HG02885 (cell line): Measurements from ENCODE around the gene MAP4K5.
"Not testable (repeated sequence)": the region's sequence is repeated elsewhere in the genome, so short reads cannot be mapped to it uniquely, and the experiment has no call there.

Source experiments
- ATAC-seq: cut with Tn5 transposase; IDR thresholded peaks from one replicate; pipeline ENCODE4 v1.9.1; 2021; ENCODE audit warnings: mild to moderate bottlenecking; ENCODE audit not compliant: unreplicated experiment, poor library complexity

The MAP4K5 gene

GRCh38 chr14:50532502-50533240 is at the start of gene MAP4K5:
TSS of gene MAP4K5 (minus strand) at chr14:50532569. CDS start at chr14:50532049, 520 bp downstream.
- ATAC-seq: peak; percentile 98

- no peak for ATAC-seq
Measured at GRCh38 chr14:50578433-50578832, 46.1 kb upstream of the MAP4K5 start.

GRCh38 chr14:50577982-50578381 is 45.6 kb upstream of the MAP4K5 start:
- no peak for ATAC-seq

DNA sequence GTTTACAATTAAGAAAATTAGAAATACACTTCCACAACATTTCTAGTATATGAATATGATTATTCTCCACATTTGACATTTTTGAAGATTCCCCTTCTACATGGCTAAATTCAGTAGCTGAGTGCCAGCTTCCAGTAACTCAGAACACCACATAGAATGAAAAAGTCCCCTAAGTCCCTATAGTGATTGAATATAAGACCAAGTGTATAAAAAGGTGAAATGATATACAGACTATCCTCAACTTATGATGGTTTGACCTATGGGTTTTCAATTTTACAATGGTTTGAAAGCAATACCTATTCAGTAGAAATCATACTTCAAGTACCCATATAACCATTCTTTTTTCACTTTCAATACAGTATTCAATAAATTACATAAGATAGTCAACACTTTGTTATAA is 43.4 kb upstream of the MAP4K5 start:
- no peak for ATAC-seq

- ATAC-seq: no peak
Measured at GRCh38 chr14:50573862-50574261, 41.5 kb upstream of the MAP4K5 start.

DNA sequence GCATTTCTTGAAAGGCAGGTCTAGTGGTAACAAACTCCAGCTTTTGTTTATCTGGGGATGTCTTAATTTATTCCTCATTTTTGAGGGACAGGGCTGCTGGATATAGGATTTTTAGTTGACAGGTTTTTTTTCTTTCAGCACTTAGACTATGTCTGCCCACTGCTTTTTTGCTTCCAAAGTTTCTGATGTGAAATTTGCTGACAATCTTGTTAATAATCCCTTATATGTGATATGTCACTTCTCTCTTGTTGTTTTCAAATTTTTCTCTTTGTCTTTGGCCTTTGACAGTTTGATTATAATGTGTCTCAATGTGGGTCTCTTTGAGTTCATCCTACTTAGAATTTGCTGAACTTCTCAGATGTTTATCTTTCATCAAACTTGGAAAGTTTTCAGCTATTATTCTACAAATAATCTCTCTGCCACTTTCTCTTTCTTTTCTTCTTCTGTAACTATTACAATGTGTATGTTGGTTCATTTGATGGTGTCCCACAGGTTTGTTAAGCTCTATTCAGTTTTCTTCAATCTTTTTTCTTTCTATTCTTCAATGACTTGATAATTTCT is 37.4 kb upstream of the MAP4K5 start:
- no peak for ATAC-seq

DNA sequence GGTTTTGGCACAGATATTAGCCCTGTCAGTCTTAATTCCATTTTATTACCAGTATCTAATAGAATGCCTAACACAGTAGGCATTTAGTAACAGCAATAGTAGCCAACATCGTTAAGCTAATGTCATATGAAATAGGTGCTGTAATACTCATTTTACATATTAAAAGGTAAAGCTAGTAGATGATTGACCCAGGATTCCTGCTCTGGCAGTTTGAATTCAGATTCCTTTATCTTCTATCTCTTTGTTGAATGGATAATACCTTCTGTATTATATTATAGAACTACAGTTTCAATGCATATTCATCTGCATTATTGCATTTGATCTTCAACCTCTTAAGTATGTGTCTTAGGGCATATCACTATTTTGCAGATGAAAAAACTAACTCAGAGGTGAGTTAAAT is 30.5 kb upstream of the MAP4K5 start:
- ATAC-seq: no peak

- ATAC-seq: peak; percentile 21
Measured at GRCh38 chr14:50560931-50561285, 28.5 kb upstream of the MAP4K5 start.

- peak; percentile 60 for ATAC-seq
Measured at GRCh38 chr14:50559990-50560930, 27.9 kb upstream of the MAP4K5 start, which contains the start of gene ATL1. TSS of gene ATL1 (plus strand) at chr14:50560145. CDS start at chr14:50560266, 121 bp downstream.

- ATAC-seq: not testable (repeated sequence)
Measured at GRCh38 chr14:50552796-50553195, 20.4 kb upstream of the MAP4K5 start.

DNA sequence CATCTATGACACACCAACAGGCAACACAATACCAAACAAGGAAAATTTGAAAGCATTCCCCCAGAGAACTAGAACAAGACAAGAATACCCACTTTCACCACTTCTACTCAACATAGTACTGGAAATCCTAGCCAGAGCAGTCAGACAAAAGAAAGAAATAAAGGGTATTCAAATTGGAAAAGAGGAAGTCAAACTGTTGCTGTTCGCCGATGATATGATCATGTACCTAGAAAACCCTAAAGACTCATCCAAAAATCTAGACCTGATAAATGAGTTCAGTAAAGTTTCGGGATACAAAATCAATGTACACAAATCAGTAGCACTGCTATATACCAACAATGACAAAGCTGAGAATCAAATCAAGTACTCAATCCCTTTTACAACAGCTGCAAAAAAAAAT is 19.5 kb upstream of the MAP4K5 start:
- ATAC-seq: no peak

DNA sequence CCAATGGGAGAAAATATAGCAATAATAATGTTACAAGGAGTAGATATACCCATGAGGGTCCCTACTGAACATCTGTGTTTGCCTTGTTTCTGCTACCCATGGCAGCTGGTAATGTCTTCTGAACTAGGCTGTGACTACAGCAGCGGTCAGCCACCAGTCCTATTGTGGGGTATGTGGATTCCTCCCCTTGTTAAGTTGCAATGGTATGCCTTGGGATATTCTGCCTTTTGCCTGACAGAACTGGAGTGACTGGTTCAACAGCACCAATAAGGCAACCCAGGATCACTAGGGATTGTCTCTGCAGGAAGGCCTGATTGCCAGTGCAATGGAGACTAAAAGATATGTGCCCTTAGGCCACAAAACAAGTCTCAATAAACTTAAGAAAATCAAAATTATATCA is 17.9 kb upstream of the MAP4K5 start:
- ATAC-seq: no peak

- ATAC-seq: no peak
Measured at GRCh38 chr14:50545618-50546017, 13.2 kb upstream of the MAP4K5 start.

DNA sequence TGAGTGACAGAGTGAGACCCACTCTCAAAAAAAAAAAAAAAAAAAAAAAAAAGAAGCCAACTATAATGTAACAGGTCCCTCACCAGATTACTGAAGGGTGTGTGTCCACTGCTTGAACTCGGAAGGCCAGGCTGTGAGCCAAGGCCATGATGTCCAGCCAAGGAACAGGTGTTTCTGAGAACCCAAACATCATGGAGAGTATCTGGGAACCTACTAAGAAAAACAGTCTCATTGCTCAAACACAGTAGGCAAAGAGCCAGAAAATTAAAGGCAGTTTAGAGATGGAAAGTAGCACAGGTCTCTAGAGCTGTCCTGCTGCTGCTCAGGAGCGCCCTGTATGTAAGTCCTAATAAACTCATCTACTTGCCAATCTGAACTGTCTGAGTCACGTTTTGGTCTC is 12.5 kb upstream of the MAP4K5 start:
- no peak for ATAC-seq

DNA sequence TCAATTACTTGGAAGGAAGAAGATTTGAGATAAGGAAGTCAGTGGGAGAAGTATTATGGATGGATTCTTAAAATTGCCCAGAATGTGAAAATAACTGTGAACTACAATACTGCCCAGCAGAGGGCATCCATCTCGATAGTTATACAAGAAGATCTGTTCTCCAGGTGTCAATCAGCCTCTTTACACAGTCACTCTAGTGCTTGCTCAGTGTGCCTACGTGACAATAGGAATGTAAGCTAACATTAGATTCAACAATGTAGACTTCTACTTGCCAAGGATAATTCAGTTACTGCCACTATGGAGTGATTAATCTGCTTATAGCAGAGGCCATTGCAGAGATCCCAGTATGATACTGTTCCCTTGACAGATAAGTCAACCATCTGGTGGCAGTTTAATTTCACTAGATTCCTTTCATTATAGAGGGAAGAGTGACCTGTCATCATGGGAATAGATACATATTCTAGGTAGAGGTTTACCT is 10.6 kb upstream of the MAP4K5 start:
- peak; percentile 81 for ATAC-seq

DNA sequence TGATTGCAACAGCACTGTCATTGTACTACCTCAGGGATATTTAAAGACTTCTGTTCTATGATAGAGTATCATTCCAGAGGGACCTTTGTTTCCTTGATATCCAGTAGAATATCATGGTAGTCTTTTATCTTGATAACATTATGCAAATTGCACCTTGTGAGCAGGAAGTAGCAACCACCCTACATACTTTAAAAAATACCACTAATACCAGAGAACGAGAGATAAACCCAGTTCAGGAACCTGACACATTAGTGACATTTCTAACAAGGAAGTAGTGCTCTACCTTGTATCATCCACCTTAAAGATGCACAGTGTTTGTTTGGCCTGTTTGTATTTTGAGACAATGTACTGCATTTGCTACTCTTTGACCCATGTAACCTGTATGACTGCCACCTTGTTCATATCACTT is 8.8 kb upstream of the MAP4K5 start:
- ATAC-seq: no peak

DNA sequence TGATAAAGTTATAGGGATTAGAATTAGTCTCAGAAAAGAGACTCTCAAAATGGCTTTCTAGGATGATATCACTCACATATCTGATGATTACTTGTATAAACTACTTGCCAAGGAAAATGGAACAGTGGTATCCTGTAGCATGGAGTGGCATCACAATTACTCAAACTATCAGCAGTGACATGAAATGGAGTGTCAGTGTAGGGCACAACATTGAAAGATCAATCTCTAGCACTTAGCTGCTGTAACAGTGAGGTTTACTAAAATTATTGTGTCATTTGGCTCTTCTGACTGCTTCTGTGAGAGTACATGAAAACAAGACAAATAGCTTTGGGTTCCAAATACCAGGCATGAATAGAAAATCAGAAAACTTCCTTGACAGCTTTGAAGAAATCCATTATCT is 6.7 kb upstream of the MAP4K5 start:
- no peak for ATAC-seq

DNA sequence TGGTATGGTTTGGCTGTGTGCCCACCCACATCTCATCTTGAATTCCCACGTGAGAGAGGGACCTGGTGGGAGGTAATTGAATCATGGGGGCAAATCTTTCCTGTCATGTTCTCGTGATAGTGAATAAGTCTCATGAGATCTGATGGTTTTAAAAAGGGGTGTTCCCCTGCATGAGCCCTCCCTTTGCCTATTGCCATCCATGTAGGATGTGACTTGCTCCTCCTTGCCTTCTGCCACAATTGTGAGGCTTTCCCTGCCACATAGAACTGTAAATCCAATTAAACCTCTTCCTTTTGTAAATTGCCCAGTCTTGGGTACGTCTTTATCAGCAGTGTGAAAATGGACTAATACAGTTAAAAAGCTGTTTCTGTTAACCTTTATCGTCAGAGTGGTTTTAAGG is 5.7 kb upstream of the MAP4K5 start:
- not testable (repeated sequence) for ATAC-seq

- ATAC-seq: no peak
Measured at GRCh38 chr14:50534997-50535396, 2.6 kb upstream of the MAP4K5 start.

GRCh38 chr14:50534416-50534815 is 2.0 kb upstream of the MAP4K5 start:
- no peak for ATAC-seq

DNA sequence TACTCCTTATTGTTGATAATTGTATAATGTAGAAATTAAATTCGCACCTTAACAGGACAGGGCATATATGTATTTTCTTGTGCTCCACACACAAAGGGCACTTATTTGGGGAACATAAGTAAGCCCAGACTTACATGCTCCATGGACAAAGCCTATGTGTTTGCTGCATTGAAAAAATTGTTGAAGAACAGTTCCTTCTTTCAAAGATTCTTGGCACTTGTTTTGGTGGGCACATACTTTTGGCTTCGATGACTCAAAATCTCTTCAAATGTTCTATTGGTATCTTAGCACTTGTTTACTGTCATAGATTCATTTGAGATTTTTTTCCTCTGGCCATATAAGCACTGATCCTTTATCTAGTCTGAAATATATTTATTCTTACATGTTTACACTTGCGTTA is 1.4 kb upstream of the MAP4K5 start:
- no peak for ATAC-seq
